Osteocyte (in vitro differentiated cells): ENCODE measurements around the gene PLSCR4. TPM values are rescaled to one million over a fixed set of nuclear protein-coding genes. Genes with fewer than 3 reads are reported as not detected.

Source experiments
- DNase-seq: peaks from one replicate; pipeline ENCODE4 v3.0.0; 2021; ENCODE audit warnings: mixed read lengths; ENCODE audit not compliant: unreplicated experiment; ENCODE audit errors: extremely low spot score
- H3K27ac Mint-ChIP-seq: one replicate; pipeline ENCODE4 v1.8.0; 2021; ENCODE audit warnings: mild to moderate bottlenecking, mixed read lengths; ENCODE audit not compliant: unreplicated experiment
- H3K27me3 Mint-ChIP-seq: one replicate; pipeline ENCODE4 v1.8.0; 2021; ENCODE audit warnings: mixed read lengths; ENCODE audit not compliant: unreplicated experiment
- H3K36me3 Mint-ChIP-seq: one replicate; pipeline ENCODE4 v1.8.0; 2021; ENCODE audit warnings: mixed read lengths; ENCODE audit not compliant: unreplicated experiment
- H3K4me1 Mint-ChIP-seq: one replicate; pipeline ENCODE4 v1.8.0; 2021; ENCODE audit warnings: mixed read lengths; ENCODE audit not compliant: unreplicated experiment
- H3K4me3 Mint-ChIP-seq: one replicate; pipeline ENCODE4 v1.8.0; 2021; ENCODE audit warnings: mild to moderate bottlenecking, moderate library complexity, mixed read lengths; ENCODE audit not compliant: unreplicated experiment
- H3K9me3 Mint-ChIP-seq: one replicate; pipeline ENCODE4 v1.8.0; 2021; ENCODE audit warnings: mixed read lengths; ENCODE audit not compliant: unreplicated experiment
- total RNA-seq: library from RNA; stranded (reverse); gene quantifications from 2 replicates; pipeline ENCODE4 v1.2.1, GENCODE V29; 2021
- TF ChIP-seq, protein P1 (sequence below): fragments of 200-600 bp; sonication (generic); IDR thresholded peaks from 2 replicates; pipeline ENCODE4 v1.5.0; 2021; ENCODE audit warnings: antibody characterized with exemption, mild to moderate bottlenecking, moderate library complexity

Gene PLSCR4
- total RNA-seq, 1 donor from 2014 or later: 44.3 TPM

DNA sequence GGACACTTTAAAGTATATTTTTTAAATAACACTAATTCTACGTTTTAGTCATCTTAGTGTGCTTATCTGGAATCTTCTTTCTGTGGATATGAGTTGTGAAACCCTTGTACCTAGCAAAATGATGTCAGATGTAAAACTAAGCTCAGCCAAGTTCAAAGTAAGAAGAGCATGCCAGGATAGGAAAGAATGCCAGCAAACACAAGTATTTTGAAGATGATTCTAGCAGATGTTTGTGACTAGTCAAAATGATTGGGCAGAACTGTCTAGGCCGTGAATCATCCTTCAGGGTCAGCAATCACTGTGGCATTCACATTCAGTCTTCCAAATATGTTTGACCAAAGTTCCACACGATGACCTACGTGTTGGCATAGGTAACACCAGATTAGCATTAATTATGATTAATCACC, 84.5 kb downstream of the PLSCR4 start:
- Mint-ChIP-seq H3K27ac (peak overlapping the region; percentile 92), H3K27me3 (no peaks in the 10 kb centered on the region), H3K4me1 (peaks cover 60% of the 10 kb centered on the region), H3K36me3 (no peaks in the 10 kb centered on the region), H3K4me3 (no peak overlapping the region), H3K9me3 (peaks cover 15% of the 10 kb centered on the region)
- DNase-seq: no peak
- TF ChIP-seq, protein P1, sequence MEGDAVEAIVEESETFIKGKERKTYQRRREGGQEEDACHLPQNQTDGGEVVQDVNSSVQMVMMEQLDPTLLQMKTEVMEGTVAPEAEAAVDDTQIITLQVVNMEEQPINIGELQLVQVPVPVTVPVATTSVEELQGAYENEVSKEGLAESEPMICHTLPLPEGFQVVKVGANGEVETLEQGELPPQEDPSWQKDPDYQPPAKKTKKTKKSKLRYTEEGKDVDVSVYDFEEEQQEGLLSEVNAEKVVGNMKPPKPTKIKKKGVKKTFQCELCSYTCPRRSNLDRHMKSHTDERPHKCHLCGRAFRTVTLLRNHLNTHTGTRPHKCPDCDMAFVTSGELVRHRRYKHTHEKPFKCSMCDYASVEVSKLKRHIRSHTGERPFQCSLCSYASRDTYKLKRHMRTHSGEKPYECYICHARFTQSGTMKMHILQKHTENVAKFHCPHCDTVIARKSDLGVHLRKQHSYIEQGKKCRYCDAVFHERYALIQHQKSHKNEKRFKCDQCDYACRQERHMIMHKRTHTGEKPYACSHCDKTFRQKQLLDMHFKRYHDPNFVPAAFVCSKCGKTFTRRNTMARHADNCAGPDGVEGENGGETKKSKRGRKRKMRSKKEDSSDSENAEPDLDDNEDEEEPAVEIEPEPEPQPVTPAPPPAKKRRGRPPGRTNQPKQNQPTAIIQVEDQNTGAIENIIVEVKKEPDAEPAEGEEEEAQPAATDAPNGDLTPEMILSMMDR: no peak

DNA sequence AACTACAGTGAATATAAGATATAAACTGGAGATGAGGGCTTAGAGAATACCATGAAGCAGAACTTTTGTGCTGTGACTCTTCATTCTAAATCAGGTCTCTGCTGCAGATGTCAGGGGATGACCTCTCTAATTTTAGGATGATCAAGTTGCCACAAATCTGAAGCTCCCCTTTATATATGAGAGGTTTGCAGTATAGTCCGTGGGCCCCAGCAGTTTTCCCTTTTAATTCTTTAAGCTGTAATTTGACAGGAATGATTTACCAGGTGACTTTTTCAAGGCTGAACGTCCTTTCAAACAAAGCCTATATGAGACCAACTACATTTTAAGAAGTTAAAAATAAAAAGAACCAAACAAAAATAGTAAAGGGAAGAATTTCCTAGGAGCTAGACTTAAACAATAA, 85.0 kb downstream of the PLSCR4 start:
- Mint-ChIP-seq H3K36me3 (no peaks in the 10 kb centered on the region), H3K27me3 (no peaks in the 10 kb centered on the region), H3K9me3 (peaks cover 10% of the 10 kb centered on the region), H3K27ac (peak overlapping the region; percentile 92), H3K4me3 (peak overlapping the region; percentile 44), H3K4me1 (peaks cover 61% of the 10 kb centered on the region)
- TF ChIP-seq, protein P1: no peak
- DNase-seq: no peak

DNA sequence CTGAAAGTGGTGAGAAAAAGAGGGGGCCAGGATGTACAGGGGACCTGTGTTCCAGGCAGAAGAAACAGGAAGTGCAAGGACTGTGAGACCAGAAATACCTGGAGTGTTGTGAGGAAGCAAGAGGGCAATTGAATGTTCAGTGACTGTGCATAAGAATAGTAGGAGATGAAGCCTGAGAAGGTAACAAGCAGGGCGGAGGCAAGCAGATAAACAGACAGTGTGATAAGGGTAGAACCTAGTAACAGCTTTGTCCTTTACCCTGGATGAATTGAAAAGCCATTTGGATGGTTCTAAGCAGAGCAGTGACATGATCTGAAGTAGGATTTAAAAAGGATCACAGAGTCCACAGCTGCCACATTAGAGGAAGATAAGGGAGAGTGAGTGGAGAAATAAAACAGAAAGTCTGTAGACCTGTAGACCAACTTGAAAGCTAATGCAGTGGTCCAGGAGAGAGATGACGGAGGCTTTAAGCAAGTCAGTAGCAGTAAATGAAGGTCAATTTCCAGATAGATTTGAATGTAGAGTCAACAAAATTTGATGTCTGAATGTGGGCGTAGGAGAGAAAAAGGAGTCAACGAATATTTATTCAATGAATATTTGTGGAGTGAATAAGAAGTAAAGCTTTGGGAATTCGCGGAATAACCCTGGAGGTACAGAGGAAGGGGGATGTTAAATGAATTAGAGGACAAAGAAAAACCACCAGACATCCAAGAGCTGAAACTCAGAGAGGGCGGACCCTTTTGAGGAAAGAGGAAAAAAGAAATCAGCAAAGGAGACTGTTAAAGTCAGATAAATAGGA, 85.7 kb downstream of the PLSCR4 start:
- DNase-seq: no peak
- H3K4me3 Mint-ChIP-seq: peak overlapping the region; percentile 44

DNA sequence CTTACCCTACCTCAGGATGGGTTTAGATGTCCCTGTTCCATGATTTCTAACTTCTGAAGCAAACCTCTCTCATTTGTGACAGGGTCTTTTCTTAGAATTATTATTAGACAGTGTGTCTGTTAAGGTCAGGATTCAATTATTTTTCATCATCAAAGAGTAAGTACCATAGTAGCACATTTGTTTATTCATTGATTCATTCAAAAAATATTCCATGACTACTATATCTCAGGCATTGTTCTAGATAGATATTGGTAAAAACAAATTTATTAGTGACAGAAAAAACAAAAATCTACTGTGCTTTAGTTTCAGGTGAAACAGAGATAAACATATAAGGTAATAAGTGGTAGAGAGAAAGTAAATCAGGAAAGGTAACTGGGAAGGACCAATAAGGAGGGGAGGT, 86.4 kb downstream of the PLSCR4 start:
- H3K27me3 Mint-ChIP-seq: no peaks in the 10 kb centered on the region
- TF ChIP-seq, protein P1: no peak
- no peaks in the 10 kb centered on the region for H3K36me3 Mint-ChIP-seq
- peaks cover under 1% of the 10 kb centered on the region for H3K9me3 Mint-ChIP-seq
- no peak for DNase-seq
- H3K4me3 Mint-ChIP-seq: no peak overlapping the region
- peaks cover 62% of the 10 kb centered on the region for H3K4me1 Mint-ChIP-seq
- H3K27ac Mint-ChIP-seq: peak overlapping the region; percentile 92

More for the DNA sequence above, 85.7 kb downstream of the PLSCR4 start:
- Mint-ChIP-seq H3K27ac (peak overlapping the region; percentile 92), H3K36me3 (no peaks in the 10 kb centered on the region), H3K9me3 (peaks cover 6% of the 10 kb centered on the region), H3K4me1 (peaks cover 61% of the 10 kb centered on the region), H3K27me3 (no peaks in the 10 kb centered on the region)
- TF ChIP-seq, protein P1: no peak

DNA sequence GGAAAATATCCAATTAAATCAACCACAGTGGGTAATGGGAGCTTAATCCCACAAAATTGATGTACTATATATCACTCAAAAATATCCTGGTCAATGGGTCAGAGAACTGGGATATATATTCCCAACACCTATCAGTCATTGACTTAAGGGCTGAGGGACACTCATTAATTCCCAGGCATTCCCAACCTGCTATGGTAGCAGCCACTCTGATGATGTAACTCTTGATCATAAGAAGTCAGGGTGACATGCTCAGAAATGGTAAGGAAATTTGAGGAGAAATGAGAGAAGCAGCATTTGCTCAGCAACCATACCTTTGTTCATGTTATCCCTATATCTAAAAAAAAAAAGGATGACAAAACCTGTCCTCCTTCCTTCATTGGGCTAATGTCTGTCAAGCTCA, 86.8 kb downstream of the PLSCR4 start:
- TF ChIP-seq, protein P1: no peak
- Mint-ChIP-seq H3K36me3 (no peaks in the 10 kb centered on the region), H3K27ac (peak overlapping the region; percentile 94), H3K4me3 (no peak overlapping the region), H3K9me3 (no peaks in the 10 kb centered on the region), H3K4me1 (peaks cover 65% of the 10 kb centered on the region), H3K27me3 (no peaks in the 10 kb centered on the region)
- DNase-seq: no peak
